Embryonic facial prominence (tissue), 1 donor: ENCODE data around the gene CNTN1.

Experiments used
- DNase-seq: peaks from one replicate; pipeline ENCODE4 v3.0.0-alpha.2; 2016; ENCODE audit errors: extremely low spot score

Gene CNTN1

GRCh38 chr12:40691913-40692764 is at the start of gene CNTN1:
CNTN1 (plus strand) TSS chr12:40692439.
- peak; percentile 70 for DNase-seq

GRCh38 chr12:40643506-40643905 is 48.7 kb upstream of the CNTN1 start:
- DNase-seq: no peak

- DNase-seq: no peak
Measured at GRCh38 chr12:40643976-40644375, 48.3 kb upstream of the CNTN1 start.

GRCh38 chr12:40644708-40645107 is 47.5 kb upstream of the CNTN1 start:
- no peak for DNase-seq

- DNase-seq: no peak
Measured at GRCh38 chr12:40645361-40645760, 46.9 kb upstream of the CNTN1 start.

- DNase-seq: no peak
Measured at GRCh38 chr12:40646456-40646855, 45.8 kb upstream of the CNTN1 start.

- no peak for DNase-seq
Measured at GRCh38 chr12:40646911-40647310, 45.3 kb upstream of the CNTN1 start.

GRCh38 chr12:40647651-40648050 is 44.6 kb upstream of the CNTN1 start:
- no peak for DNase-seq

GRCh38 chr12:40648519-40648918 is 43.7 kb upstream of the CNTN1 start:
- DNase-seq: no peak

GRCh38 chr12:40650038-40650704 is 42.1 kb upstream of the CNTN1 start:
- DNase-seq: no peak

GRCh38 chr12:40655451-40655850 is 36.8 kb upstream of the CNTN1 start:
- no peak for DNase-seq

GRCh38 chr12:40662366-40662765 is 29.9 kb upstream of the CNTN1 start:
- no peak for DNase-seq

- no peak for DNase-seq
Measured at GRCh38 chr12:40663781-40664180, 28.5 kb upstream of the CNTN1 start.

GRCh38 chr12:40668099-40668529 is 24.1 kb upstream of the CNTN1 start:
- DNase-seq: no peak

GRCh38 chr12:40672741-40673271 is 19.4 kb upstream of the CNTN1 start:
- DNase-seq: no peak

- no peak for DNase-seq
Measured at GRCh38 chr12:40681148-40681547, 11.1 kb upstream of the CNTN1 start.

GRCh38 chr12:40684986-40685385 is 7.3 kb upstream of the CNTN1 start:
- DNase-seq: no peak

- no peak for DNase-seq
Measured at GRCh38 chr12:40688085-40688725, 4.0 kb upstream of the CNTN1 start.

- no peak for DNase-seq
Measured at GRCh38 chr12:40689576-40689975, 2.7 kb upstream of the CNTN1 start.

- DNase-seq: no peak
Measured at GRCh38 chr12:40692765-40693206, 547 bp downstream of the CNTN1 start.

- DNase-seq: no peak
Measured at GRCh38 chr12:40693207-40693821, 1.1 kb downstream of the CNTN1 start.
